NOMO-1 (cell line): Measurements from ENCODE around the gene SF3A2.
"Not testable (repeated sequence)": the region's sequence is repeated elsewhere in the genome, so short reads cannot be mapped to it uniquely, and the experiment has no call there.

Experiments
- DNase-seq, 2 experiments: peaks; one replicate each; lab custom pipeline; 2025; ENCODE audit not compliant: unreplicated experiment in 2 of 2; lab: John Stamatoyannopoulos, UW

The SF3A2 gene, protein sequence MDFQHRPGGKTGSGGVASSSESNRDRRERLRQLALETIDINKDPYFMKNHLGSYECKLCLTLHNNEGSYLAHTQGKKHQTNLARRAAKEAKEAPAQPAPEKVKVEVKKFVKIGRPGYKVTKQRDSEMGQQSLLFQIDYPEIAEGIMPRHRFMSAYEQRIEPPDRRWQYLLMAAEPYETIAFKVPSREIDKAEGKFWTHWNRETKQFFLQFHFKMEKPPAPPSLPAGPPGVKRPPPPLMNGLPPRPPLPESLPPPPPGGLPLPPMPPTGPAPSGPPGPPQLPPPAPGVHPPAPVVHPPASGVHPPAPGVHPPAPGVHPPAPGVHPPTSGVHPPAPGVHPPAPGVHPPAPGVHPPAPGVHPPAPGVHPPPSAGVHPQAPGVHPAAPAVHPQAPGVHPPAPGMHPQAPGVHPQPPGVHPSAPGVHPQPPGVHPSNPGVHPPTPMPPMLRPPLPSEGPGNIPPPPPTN

GRCh38 chr19:2236314-2237050, at the start of gene SF3A2, which contains the start of gene PLEKHJ1:
SF3A2 (plus strand) TSS chr19:2236824; CDS start chr19:2243419, 6,595 bp downstream.
PLEKHJ1 (minus strand) TSS chr19:2236329; CDS start chr19:2236248, 81 bp downstream.
- peak; percentile 95 to 99 for DNase-seq

DNA sequence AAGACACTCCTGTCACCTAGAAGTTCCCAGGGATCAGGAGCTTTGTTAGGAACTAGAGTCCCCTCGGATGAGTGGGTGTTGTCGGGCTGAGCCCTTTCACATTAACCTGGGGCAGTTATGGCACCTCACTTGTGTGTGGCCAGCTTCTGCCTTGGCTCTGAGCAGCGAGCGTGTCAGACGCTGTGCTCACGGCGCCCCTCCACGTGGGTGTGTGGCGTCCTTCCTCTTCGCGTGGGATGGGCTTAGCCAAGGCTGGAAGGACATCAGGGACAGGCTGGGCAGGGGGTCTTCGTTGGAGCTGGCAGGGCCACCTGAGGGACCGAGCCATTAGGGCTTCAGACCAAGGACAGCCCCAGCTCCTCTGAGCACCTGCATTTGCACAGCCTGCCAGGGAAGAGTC, 49.5 kb upstream of the SF3A2 start:
- no peak for DNase-seq

- DNase-seq: no peak
Measured at GRCh38 chr19:2188708-2189385, 47.8 kb upstream of the SF3A2 start.

- DNase-seq: no peak
Measured at GRCh38 chr19:2189880-2190279, 46.7 kb upstream of the SF3A2 start.

- DNase-seq: no peak
Measured at GRCh38 chr19:2190848-2191455, 45.7 kb upstream of the SF3A2 start.

GRCh38 chr19:2191456-2192310, 44.9 kb upstream of the SF3A2 start:
- no peak for DNase-seq

- no peak for DNase-seq
Measured at GRCh38 chr19:2192862-2193261, 43.8 kb upstream of the SF3A2 start.

DNA sequence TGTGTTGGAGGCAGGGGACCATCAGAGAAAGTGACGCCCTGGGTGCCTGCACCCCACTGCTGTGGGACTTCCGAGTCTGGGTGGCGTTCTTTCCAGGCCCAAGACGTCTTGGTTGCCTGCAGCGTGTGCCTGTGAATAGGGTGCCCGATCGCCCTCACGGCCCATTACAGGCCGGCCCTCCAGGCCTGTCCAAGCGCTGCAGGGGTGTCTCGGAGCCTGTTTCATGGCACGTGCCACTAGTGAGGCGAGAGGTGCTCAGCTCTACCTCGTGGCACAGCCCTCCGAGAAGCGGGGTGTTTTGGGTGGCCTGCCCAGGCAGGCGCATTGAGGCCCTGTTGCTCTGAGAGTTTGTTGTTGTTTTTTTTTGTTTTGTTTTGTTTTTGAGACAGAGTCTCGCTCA, 42.8 kb upstream of the SF3A2 start:
- no peak for DNase-seq

GRCh38 chr19:2194513-2195078, 42.0 kb upstream of the SF3A2 start:
- no peak for DNase-seq

DNA sequence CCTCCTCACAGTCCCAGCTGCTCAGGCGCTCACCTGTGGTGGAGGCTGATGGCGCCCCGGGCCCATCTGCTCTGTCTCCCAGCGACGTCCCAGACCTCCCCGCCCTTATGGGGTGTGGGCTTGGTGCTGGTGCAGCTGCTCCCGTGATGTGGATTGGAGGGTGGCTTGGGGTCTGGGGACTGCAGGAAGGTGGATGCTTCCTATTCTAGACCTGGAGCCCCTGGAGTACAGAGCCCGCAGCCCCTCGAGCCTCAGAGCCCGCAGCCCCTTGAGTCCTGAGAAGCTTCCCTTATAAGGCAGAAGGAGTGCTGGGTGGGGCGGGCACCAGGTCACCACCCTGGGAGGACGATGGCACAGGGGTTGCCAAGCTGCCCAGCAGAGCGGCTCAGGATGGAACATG, 41.3 kb upstream of the SF3A2 start:
- DNase-seq: no peak

GRCh38 chr19:2195914-2196313, 40.7 kb upstream of the SF3A2 start:
- no peak for DNase-seq

- no peak for DNase-seq
Measured at GRCh38 chr19:2197270-2197669, 39.4 kb upstream of the SF3A2 start.

DNA sequence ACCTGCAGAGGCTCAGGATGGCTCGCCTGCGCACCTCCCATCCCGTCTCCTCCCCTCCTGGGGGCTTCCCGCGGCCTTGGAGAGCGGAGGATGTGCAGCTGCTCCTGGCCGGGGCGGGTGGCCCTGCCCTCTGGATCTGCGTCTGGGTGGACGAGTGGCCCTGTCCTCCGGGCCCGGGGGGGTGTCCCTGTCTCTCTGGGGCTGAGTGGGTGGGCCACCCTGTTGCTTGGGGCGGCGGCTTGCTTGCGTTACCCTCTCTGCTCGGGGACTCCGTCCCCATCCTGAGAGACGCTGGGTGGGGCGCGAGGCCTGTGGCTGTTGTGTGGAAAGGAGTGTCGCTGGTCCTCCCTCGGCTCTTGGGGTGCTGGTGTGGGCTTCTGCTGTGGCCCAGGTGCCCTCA, 38.3 kb upstream of the SF3A2 start:
- DNase-seq: no peak

- DNase-seq: no peak
Measured at GRCh38 chr19:2199215-2199614, 37.4 kb upstream of the SF3A2 start.

DNA sequence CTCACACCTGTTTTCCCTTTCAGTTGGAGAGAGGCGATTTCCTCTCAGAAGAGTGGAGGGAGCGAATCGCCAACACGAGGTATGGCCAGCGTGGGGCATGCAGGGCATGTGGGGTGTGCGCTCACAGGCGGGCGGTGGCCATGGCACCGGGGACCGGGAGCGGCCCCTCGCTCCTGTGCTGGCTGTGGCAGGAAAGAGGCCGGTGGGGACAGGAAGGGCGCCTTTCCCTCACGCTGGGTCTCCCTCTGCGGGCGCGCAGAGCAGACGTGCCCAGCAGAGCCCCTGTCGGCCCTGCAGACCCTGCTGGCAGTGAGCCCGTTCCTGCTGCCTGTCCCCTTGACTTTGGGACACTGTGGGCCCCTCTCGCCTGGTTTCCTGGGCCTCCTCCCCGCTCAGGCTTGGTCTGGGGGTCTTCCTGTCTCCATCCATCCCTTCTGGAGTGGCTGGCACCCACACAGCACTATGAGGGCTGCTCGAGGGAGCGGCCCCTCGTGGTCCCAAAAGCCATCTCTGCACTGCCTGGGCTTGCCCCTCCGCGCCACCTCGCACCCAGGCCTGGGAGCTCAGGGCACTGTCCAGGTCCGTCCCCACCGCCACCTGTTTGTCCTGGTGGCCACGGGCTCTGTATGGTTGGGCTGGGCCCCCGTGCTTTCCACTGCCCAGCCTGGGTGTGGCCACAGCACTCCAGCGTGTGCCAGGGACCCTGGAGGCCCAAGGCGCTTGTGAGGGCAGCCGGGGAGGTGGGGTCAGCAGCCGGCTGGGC, 36.6 kb upstream of the SF3A2 start:
- no peak for DNase-seq

DNA sequence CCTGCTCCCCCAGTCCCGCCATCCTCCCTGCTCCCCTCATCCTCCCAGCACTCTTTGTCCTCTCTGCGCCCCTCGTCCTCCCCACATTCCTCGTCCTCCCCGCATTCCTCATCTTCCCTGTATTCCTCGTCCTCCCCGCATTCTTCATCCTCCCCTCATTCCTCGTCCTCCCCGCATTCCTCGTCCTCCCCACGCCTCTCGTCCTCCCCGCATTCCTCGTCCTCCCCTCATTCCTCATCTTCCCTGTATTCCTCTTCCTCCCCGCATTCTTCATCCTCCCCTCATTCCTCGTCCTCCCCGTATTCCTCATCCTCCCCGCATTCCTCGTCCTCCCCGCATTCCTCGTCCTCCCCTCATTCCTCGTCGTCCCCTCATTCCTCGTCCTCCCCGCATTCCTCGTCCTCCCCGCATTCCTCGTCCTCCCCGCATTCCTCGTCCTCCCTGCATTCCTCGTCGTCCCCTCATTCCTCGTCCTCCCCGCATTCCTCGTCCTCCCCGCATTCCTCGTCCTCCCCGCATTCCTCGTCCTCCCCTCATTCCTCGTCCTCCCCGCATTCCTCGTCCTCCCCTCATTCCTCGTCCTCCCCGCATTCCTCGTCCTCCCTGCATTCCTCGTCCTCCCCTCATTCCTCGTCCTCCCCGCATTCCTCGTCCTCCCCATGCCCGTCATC, 35.9 kb upstream of the SF3A2 start:
- DNase-seq: not testable (repeated sequence)

GRCh38 chr19:2201473-2202148, 35.0 kb upstream of the SF3A2 start:
- DNase-seq: no peak

DNA sequence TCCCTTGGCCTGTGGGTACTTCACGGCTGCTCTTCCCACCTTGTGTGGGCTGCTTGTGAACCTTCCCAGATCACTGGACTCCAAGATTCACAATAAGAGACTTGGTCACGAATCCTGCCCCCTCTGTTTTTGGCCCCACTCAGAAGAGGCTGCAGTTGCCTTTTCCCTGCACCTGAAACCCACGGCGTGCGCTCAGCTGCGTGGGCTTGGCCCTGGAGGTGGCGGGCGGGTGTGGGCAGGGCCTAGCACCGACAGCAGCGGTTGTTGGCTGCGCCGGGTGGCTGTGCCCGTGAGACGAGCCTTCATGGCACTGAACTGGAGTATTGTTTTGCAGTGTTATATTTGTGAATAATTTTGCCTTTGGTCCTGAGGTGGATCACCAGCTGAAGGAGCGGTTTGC, 34.3 kb upstream of the SF3A2 start:
- DNase-seq: no peak
